ENCODE results near the gene ABO.
"Not testable (repeated sequence)": the region's sequence is repeated elsewhere in the genome, so short reads cannot be mapped to it uniquely, and the experiment has no call there.

ABO gene

GRCh38 chr9:133286523-133286922 lies 11.5 kb upstream of the ABO start:
- DNase-seq, result no peak

DNA sequence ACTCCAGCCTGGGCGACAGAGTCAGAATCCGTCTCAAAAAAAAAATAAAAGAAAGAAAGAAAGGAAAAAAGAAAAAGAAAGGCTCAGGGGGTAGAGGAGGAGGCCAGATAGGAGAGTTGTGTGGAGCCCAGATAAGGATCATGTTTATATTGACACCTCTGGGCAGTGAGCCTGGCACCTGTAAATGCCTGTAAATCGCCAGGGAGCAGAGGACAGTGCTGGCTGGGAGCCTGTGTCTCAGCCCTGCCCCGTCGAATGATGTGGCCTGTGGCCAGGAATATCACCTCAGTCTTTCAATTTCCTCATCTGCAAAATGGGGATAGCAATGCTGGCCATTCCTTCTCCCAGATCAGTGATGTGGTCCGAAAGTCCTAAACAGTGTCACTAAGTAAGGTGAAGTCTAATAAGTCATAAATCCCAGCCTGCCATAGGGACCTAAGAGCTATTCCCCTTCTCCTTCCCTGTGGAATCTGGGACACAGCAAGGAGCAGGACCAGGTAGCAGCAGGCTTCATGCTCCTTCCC lies 10.3 kb upstream of the ABO start:
- no peak for DNase-seq

GRCh38 chr9:133284362-133284761 lies 9.4 kb upstream of the ABO start:
- DNase-seq, result no peak

DNA sequence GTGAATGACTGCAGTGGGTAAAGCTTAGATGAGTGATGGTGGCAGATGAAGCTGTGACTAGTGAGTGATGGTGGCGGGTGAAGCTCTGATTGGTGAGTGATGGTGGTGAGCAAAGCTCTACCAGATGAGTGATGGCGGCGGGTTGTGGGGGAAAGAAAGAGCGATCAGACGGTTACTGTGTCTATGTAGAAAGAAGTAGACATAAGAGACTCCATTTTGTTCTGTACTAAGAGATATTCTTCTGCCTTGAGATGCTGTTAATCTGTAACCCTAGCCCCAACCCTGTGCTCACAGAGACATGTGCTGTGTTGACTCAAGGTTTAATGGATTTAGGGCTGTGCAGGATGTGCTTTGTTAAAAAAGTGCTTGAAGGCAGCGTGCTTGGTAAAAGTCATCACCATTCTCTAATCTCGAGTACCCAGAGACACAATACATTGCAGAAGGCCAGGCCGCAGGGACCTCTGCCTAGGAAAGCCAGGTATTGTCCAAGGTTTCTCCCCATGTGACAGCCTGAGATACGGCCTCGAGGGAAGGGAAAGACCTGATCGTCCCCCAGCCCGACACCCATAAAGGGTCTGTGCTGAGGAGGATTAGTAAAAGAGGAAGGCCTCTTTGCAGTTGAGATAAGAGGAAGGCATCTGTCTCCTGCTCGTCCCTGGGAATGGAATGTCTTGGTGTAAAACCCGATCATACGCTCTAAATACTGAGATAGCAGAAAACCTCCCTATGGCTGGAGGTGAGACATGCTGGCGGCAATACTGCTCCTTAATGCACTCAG lies 8.4 kb upstream of the ABO start:
- not testable (repeated sequence) for DNase-seq

DNA sequence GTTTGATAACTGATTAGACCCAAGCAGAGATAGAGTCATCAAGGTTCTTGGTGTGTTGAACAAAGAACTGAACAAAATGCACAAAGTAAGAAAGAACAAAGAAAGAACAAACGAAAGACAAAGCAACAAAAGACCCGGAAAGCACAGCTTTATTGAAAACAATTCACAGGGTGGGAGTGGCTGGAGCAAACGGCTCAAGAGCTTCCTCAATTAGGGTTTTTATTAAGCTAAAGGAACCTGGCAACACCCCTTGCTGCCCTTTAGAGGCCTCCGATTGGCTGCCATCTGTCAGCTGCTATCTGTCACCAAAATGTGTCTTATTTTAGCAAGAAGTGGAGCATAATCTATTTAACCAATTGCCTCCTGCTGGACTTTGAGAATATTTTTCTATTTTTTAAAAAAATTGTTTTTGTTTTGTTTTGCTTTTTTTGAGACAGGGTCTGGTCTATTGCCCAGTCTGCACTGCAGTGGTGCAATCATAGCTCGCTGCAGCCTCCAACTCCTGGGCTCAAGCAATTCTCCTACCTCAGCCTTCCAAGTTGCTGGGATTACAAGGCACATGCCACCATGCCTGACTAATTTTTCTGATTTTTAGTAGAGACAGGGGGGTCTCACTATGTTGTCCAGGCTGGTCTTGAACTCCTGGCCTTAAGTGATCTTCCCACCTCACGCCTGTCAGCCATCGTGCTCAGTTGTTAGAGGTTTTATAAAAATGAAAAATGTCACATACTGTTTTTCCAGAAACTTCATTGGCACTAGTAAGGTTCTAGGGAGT lies 7.7 kb upstream of the ABO start:
- DNase-seq, result peak; percentile 45

- DNase-seq, result no peak
Measured at GRCh38 chr9:133280392-133280791, 5.4 kb upstream of the ABO start.

GRCh38 chr9:133278161-133279114 lies 3.4 kb upstream of the ABO start:
- peak; percentile 49 for DNase-seq

GRCh38 chr9:133277467-133277866 lies 2.5 kb upstream of the ABO start:
- no peak for DNase-seq

- DNase-seq, result no peak
Measured at GRCh38 chr9:133276923-133277322, 1.9 kb upstream of the ABO start.

DNA sequence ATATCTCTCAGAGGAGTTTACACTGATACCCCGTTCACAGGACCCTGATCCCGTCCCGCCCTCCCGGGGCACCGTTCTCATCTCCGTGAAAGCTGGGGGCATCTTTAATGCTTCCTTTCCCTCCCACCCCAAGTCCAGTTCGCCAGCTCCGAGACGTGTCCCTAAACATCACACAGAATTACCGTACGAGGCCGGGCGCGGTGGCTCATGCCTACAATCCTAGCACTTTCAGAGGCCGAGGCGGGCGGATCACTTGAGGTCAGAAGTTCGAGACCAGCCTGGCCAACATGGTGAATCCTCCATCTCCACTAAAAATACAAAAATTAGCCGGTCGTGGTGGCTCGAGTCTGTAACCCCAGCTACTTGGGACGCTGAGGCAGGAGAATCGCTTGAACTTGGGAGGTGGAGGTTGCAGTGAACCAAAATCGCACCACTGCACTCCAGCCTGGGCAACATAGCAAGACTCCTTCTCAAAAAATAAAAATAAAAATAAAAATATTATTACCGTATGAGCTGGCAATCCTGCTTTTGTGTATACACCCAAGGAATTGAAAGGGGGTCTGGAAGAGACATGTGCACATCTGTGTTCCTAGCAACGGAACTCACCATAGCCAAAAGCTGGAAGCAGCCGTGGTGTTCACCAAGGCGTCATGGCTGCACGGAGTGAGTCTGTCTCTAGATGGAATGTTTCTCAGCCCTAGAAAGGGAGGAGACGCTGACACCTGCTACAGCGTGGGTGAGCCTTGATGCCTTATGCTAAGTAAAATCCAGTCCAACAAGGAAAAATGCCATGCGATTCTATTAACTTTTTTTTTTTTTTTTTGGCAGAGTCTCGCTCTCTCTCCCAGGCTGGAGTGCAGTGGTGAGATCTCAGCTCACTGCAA lies 1.2 kb upstream of the ABO start:
- no peak for DNase-seq

- DNase-seq, result no peak
Measured at GRCh38 chr9:133274236-133275104, 531 bp downstream of the ABO start.

DNA sequence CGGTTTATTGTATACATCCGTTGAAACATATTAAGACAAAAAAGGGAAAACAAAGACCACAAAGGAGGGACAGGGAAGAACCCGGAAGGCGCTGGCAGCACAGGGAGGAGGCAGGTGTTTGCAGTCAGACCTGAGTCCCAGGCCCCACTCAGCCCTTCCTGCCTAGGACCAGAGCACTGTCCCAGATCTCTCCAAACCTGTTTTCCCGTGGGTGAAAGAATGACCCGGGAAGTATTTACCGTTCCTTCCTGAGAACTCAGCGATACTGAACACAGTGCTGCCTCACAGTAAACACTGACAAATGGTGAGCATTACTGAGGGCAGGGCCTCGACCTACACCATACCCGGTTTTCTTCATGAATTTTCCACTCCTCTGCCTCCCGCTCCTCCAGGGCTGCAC lies 1.2 kb downstream of the ABO start:
- no peak for DNase-seq

- no peak for DNase-seq
Measured at GRCh38 chr9:133273098-133273497, 1.9 kb downstream of the ABO start.

DNA sequence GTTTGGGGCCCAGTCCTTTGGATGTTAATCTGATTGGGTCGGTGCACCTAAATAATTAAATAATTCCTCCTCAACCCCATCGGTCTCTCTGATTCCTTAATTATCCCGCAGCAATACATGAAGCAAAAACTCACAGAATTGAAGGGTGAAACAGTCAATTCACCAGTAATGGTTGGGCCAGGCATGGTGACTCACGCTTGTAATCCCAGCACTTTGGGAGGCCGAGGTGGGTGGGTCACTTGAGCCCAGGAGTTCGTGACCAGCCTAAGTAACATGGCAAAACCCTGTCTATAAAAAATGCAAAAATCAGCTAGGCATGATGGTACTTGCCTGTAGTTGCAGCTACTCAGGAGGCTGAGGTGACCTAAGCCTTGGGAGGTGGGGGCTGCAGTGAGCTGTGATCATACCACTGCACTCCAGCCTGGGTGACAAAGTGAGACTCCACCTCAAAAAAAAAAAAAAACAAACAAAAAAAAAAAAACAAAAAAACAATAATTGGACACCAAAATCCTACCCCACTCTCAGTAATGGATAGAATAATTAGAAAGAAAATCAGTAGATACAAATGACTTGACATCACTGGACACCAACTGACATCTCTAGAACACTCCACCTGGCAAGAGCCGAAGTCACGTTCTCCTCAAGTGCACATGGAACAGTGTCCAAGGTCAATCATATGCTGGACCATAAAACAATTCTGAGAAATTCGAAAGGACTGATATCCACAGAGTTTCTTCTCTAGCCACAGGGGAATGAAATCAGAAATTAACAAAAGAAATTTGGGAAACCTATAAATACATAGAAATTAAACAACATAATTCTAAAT lies 5.3 kb downstream of the ABO start:
- DNase-seq, result no peak

GRCh38 chr9:133269136-133269535 lies 5.9 kb downstream of the ABO start:
- DNase-seq, result not testable (repeated sequence)

DNA sequence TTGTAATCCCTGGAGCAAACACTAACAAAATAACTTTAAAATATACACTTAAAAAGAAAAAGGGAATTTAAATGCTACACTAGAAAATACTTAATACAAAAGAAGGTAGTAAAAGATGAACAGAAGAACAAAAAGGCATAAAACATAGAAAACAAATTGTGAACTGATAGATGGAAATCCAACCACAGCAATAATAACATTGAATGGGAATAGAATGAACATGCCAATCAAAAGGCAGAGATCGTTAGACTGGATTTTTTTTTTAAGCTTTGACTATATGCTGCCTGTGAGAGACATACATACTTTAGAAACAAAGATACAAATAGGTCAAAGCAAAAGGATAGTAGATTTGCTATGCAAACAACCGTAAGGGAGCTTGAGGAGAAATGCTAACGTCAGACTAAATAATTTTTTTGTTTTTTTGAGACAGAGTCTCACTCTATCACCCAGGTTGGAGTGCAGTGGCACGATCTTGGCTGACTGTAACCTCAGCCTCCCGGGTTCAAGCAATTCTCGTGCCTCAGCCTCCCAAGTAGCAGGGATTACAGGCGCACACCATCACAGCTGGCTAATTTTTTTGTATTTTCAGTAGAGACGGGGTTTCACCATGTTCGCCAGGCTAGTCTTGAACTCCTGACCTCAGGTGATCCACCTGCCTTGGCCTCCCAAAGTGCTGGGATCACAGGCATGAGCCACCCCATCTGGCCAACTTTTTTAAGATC lies 6.5 kb downstream of the ABO start:
- DNase-seq, result no peak

- no peak for DNase-seq
Measured at GRCh38 chr9:133264235-133264764, 10.7 kb downstream of the ABO start.

DNA sequence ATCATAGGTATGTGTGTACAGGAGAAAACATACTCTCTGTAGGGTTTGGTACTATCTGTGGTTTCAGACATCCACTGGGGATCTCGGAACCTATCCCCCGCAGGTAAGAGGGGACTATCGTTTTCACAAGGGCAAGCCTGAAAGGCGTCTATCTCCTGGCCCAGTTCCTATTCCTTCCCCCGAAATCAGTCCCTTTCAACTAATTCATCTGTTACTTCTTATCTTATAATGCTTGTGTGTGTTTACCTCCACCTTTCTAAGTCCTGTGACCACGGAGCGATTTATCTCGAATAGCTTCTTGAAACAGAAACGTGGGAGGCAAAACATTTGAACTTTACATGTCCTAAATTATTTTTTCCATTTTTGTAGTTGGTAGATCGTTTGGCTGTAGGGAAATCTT lies 11.4 kb downstream of the ABO start:
- no peak for DNase-seq

DNA sequence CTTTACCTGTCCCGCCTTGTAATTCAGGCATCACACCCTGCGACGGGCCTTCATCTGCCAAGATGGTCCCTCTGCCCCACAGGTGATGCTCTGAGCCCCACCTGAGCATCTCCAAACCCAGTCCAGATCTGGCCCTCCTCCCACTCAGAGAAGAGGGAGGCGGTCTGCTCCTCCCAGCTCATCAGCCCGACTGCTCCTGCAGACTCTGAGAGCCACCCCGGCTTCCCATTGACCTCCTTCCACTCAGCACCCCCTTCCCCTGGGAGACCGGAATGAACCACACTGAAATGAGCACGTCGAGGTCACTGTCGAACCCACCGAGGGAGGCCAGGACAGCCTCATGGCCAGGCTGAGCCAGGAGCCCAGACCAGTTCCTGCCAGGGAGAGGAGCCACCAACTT lies 12.8 kb downstream of the ABO start:
- DNase-seq, result no peak

All from inflammatory macrophage treated with lipopolysaccharide for 4 hours (primary cell).